K562 (cell line): ENCODE data around the gene CAV1. TPM values are rescaled to one million over a fixed set of nuclear protein-coding genes. Genes with fewer than 3 reads are reported as not detected.
A peak's percentile ranks its signal among the peaks of the same experiment; 100 is the strongest.

Experiments
- ATAC-seq: fragments of 200-7000 bp; cut with Tn5 transposase; 3 replicates; pipeline ENCODE4 v1.9.1; 2020; ENCODE audit warnings: moderate library complexity
- BruUV-seq: library from RNA; stranded (reverse); fragments of 400-500 nt; replicated peaks from 2 replicates; lab custom pipeline; 2021; lab: Mats Ljungman, UMichigan
- CTCF ChIA-PET: fragments of 300-600 bp; formaldehyde crosslinking; extraction: SDS; loops from one replicate; lab custom pipeline; 2021; ENCODE audit warnings: low intra/inter-chr PET ratio; lab: Yijun Ruan, JAX
- POLR2A ChIA-PET: fragments of 300-600, 350-650 bp; sonication (Branson Sonifier 250); formaldehyde crosslinking; extraction: SDS; loops from one replicate; lab custom pipeline; 2021; ENCODE audit warnings: antibody characterized with exemption, inconsistent platforms; lab: Yijun Ruan, JAX
- DNase-seq, 4 experiments: peaks; one replicate each; pipeline versions ENCODE4 v3.0.0 to v3.0.0-alpha.2; 2011 to 2018; ENCODE audit warnings: low spot score in 3 of 4, mixed read lengths in 3 of 4; ENCODE audit errors: extremely low read depth in 1 of 4
- FAIRE-seq: peaks from 2 replicates; lab custom pipeline; 2011; peaks lifted over from hg19 to GRCh38; lab: Jason Lieb, UNC
- H2AFZ ChIP-seq: 2 replicates; pipeline ENCODE4 v1.6.0; 2011; ENCODE audit warnings: low read depth, low read length, control low read depth, inconsistent platforms
- H3K27ac ChIP-seq: fragments of 200-600 bp; 3 replicates; pipeline ENCODE4 v1.8.0; 2011; ENCODE audit warnings: low read depth, mild to moderate bottlenecking, control low read depth, inconsistent platforms, low read length, moderate library complexity, mixed read lengths; ENCODE audit errors: extremely low read depth
- H3K27me3 ChIP-seq, 2 experiments: fragments of 300-600 bp in 1 of 2; 2 replicates in 1 of 2; 3 replicates in 1 of 2; pipeline versions ENCODE4 v1.6.0 to v1.8.0; 2011; ENCODE audit warnings: inconsistent platforms in 2 of 2, low read length in 2 of 2, mild to moderate bottlenecking in 1 of 2, mixed read lengths in 1 of 2, moderate library complexity in 1 of 2; ENCODE audit not compliant: control insufficient read depth in 2 of 2, insufficient read depth in 2 of 2
- H3K36me3 ChIP-seq: fragments of 300-600 bp; 3 replicates; pipeline ENCODE4 v1.8.0; 2011; ENCODE audit warnings: mild to moderate bottlenecking, low read length, inconsistent platforms; ENCODE audit not compliant: control insufficient read depth, insufficient read depth
- H3K4me1 ChIP-seq, 2 experiments: fragments of 200-600 bp in 1 of 2; replicated peaks in 1 of 2; 2 replicates in 1 of 2; 3 replicates in 1 of 2; pipeline versions ENCODE4 v1.5.1 to v1.8.0; 2011; ENCODE audit warnings: inconsistent platforms in 2 of 2, low read length in 2 of 2, mild to moderate bottlenecking in 1 of 2, mixed read lengths in 1 of 2, moderate library complexity in 1 of 2; ENCODE audit not compliant: control insufficient read depth in 2 of 2, insufficient read depth in 2 of 2
- H3K4me2 ChIP-seq: 2 replicates; pipeline ENCODE4 v1.6.1; 2011; ENCODE audit warnings: low read length, control low read depth, inconsistent platforms, mixed read lengths; ENCODE audit not compliant: insufficient read depth
- H3K4me3 ChIP-seq: fragments of 200-600 bp; sonication (generic), shearing (Covaris generic); 2 replicates; pipeline ENCODE4 v1.5.1; 2016; ENCODE audit warnings: control low read depth, inconsistent platforms
- H3K79me2 ChIP-seq: fragments of 200-600 bp; 3 replicates; pipeline ENCODE4 v1.8.0; 2011; ENCODE audit warnings: low read length, inconsistent platforms; ENCODE audit not compliant: control insufficient read depth, insufficient read depth
- H3K9ac ChIP-seq, 2 experiments: 2 replicates each; pipeline versions ENCODE4 v1.6.0 to v1.6.1; 2011; ENCODE audit warnings: low read depth in 2 of 2, low read length in 2 of 2, control low read depth in 1 of 2, inconsistent platforms in 1 of 2, mild to moderate bottlenecking in 1 of 2, mixed read lengths in 1 of 2; ENCODE audit not compliant: insufficient read depth in 1 of 2
- H3K9me1 ChIP-seq: one replicate; pipeline ENCODE4 v1.6.0; 2011; ENCODE audit warnings: inconsistent platforms, mild to moderate bottlenecking, low read length, moderate library complexity; ENCODE audit not compliant: control insufficient read depth, insufficient read depth
- H3K9me3 ChIP-seq: replicated peaks from 2 replicates; pipeline ENCODE4 v1.5.1; 2011; ENCODE audit warnings: low read depth, low read length, inconsistent platforms; ENCODE audit not compliant: control insufficient read depth, insufficient read depth
- H4K20me1 ChIP-seq: replicated peaks from 2 replicates; pipeline ENCODE4 v1.6.1; 2011; ENCODE audit warnings: low read length, inconsistent platforms, mixed read lengths; ENCODE audit not compliant: control insufficient read depth, insufficient read depth
- CAMTA2 ChIP-seq: fragments of 250-450 bp; sonication (Bioruptor Pico); conservative IDR thresholded peaks from 2 replicates; pipeline ENCODE4 v1.5.1; 2022
- MED1 ChIP-seq: sonication (generic); formaldehyde crosslinking; IDR thresholded peaks from 2 replicates; pipeline ENCODE4 v1.8.1; 2023; ENCODE audit warnings: missing genetic modification reagents, borderline replicate concordance
- MYNN ChIP-seq, 2 experiments: sonication (generic); formaldehyde crosslinking in 1 of 2; IDR thresholded peaks; 2 replicates each; pipeline versions ENCODE4 v1.5.0 to v1.6.1; 2016 to 2020; ENCODE audit warnings: antibody characterized with exemption in 1 of 2, missing genetic modification reagents in 1 of 2
- RERE ChIP-seq: sonication (generic); formaldehyde crosslinking; IDR thresholded peaks from 2 replicates; pipeline ENCODE4 v1.8.0; 2023; ENCODE audit warnings: missing genetic modification reagents, mild to moderate bottlenecking, borderline replicate concordance
- WGBS: fragments of 100-300 bp; shearing (Covaris generic); methylation state at CpG from one replicate; pipeline ENCODE4 v1.1.6; 2016; ENCODE audit warnings: low coverage, mixed read lengths; ENCODE audit not compliant: insufficient coverage; ENCODE audit errors: missing lambda C conversion rate; 5-methylcytosine and 5-hydroxymethylcytosine counted together
- in situ Hi-C: fragments of 300-500 bp; cut with MboI; formaldehyde crosslinking; loops from 4 replicates; pipeline ENCODE4 v1.15.0; 2018; ENCODE audit warnings: inconsistent platforms, mixed read lengths
- intact Hi-C: fragments of 100-400 bp; cut with micrococcal nuclease; formaldehyde crosslinking; loops from 2 replicates; pipeline ENCODE4 v1.14.2; 2022
- polyA plus RNA-seq, 8 experiments: library from polyadenylated mRNA; depleted of rRNA in 4 of 8; stranded (reverse) in 5 of 8; unstranded in 3 of 8; fragments of >200 nt; fragmentation: Nextera tagmentation in 2 of 8; fragmentation: Illumina TruSeq in 1 of 8; extraction: Ambion mirVana in 2 of 8; extraction: Trizol in 1 of 8; gene quantifications; 2 replicates each; pipeline versions ENCODE4 v1.2.1 to v1.2.3, GENCODE V29; 2011 to 2014; ENCODE audit warnings: inconsistent platforms in 1 of 8, missing spikeins in 1 of 8
- total RNA-seq, 7 experiments: library from RNA; depleted of rRNA in 6 of 7; stranded (reverse); fragments of >200 nt in 6 of 7; fragmentation: Illumina TruSeq in 2 of 7; extraction: Trizol in 2 of 7; gene quantifications; 2 replicates each; pipeline versions ENCODE4 v1.2.1 to v1.2.3, GENCODE V29; 2011 to 2021; ENCODE audit warnings: low replicate concordance in 1 of 7

The CAV1 gene
- total and polyA plus RNA-seq, 9 of the 15 experiments (the other 6 are each of a cell fraction or from before 2014, with no cell fraction given), result 0.08 to 1.5 (median 0.63) TPM

GRCh38 chr7:116528008-116528789 lies 3.4 kb downstream of the CAV1 start:
- no peak overlapping the region for H3K4me3 ChIP-seq
- H3K9ac ChIP-seq, result no peak overlapping the region

More at GRCh38 chr7:116528008-116528789, 3.4 kb downstream of the CAV1 start:
- CTCF ChIA-PET, result interaction anchor here (2.3 kb wide), 1 partner anchor 269 kb away, joined by 14 read pairs; no protein-coding TSS in a partner anchor
- DNase-seq (no peak), FAIRE-seq (no peak), ATAC-seq (no peak)
- in situ Hi-C loops (no loop called here), intact Hi-C loops (no loop called here)
- peaks cover 21 to 24% of the 10 kb centered on the region in 2 experiments for H3K4me1 ChIP-seq
- whole genome bisulfite sequencing, result 18% methylated on average over 3 of the region's 3 CpGs
- TF ChIP-seq MED1 (CRISPR knock-in tag) (no peak), RERE (CRISPR knock-in tag) (no peak), MYNN (IDR thresholded peaks at IDR 0.05) (no peak), MYNN (CRISPR knock-in tag; IDR thresholded peaks at IDR 0.05) (no peak), CAMTA2 (CRISPR knock-in tag) (no peak)
- H3K79me2 ChIP-seq, result no peaks in the 10 kb centered on the region
- H3K9me1 ChIP-seq, result no peaks in the 10 kb centered on the region
- H3K36me3 ChIP-seq, result no peaks in the 10 kb centered on the region
- H3K27ac ChIP-seq, result no peak overlapping the region
- no peaks in the 10 kb centered on the region for H4K20me1 ChIP-seq
- H3K9me3 ChIP-seq, result no peaks in the 10 kb centered on the region
- BruUV-seq, result no TSS peak
- H3K4me2 ChIP-seq, result no peak overlapping the region
- 0 out of 2 replicates have a peak overlapping the region, but pooled peaks have one; percentile 30 for H2AFZ ChIP-seq
- peaks cover 0 to 7% of the 10 kb centered on the region in 2 experiments; a peak in 3 of 5 replicates for H3K27me3 ChIP-seq
- POLR2A ChIA-PET, result interaction anchor here (0.6 kb wide), 1 partner anchor 1245 kb away, joined by 3 read pairs; no protein-coding TSS in a partner anchor
